Measurements from ENCODE around the gene GLO1.

DNA sequence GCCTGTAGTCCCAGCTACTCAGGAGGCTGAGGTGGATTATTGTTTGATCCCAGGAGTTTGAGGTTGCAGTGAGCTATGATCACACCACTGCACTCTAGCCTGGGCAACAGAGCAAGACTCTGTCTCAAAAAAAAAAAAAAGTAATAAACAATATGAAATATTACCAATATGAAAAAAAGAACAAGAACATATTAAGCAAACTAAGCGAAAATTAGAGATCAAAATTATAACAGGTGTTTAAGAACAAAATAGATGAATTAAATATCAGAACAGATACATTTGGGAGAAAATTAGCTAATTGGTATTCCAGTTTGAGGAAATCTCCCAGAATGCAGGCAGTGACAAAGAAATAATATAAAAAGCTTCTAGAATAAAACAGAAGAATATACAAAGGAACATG, 23.3 kb downstream of the GLO1 start:
- no peak for TF ChIP-seq POLR2A (IDR thresholded peaks at IDR 0.05)
- TF ChIP-seq, protein P1, sequence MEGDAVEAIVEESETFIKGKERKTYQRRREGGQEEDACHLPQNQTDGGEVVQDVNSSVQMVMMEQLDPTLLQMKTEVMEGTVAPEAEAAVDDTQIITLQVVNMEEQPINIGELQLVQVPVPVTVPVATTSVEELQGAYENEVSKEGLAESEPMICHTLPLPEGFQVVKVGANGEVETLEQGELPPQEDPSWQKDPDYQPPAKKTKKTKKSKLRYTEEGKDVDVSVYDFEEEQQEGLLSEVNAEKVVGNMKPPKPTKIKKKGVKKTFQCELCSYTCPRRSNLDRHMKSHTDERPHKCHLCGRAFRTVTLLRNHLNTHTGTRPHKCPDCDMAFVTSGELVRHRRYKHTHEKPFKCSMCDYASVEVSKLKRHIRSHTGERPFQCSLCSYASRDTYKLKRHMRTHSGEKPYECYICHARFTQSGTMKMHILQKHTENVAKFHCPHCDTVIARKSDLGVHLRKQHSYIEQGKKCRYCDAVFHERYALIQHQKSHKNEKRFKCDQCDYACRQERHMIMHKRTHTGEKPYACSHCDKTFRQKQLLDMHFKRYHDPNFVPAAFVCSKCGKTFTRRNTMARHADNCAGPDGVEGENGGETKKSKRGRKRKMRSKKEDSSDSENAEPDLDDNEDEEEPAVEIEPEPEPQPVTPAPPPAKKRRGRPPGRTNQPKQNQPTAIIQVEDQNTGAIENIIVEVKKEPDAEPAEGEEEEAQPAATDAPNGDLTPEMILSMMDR (IDR thresholded peaks at IDR 0.05) = no peak

Measured in esophagus squamous epithelium (tissue), 4 donors.